ENCODE data around the gene BLTP2.

The BLTP2 gene

GRCh38 chr17:28597606-28598383, 47.2 kb downstream of the BLTP2 start:
- DNase-seq: no peak

Measured in activated naive CD4-positive, alpha-beta T cell treated with anti-CD3 and anti-CD28 coated beads, Interleukin-2, amount 50 U/mL, for 16 hours (primary cell).